Breast epithelium (tissue), 3 donors: ENCODE measurements around the gene TWF2.

ENCODE experiments used
- CTCF ChIP-seq, 3 donors: fragments of 450-650 bp; IDR thresholded peaks; one replicate each; pipeline ENCODE4 v1.5.1; 2016 to 2017; ENCODE audit warnings: antibody characterized with exemption in 3 of 3, mild to moderate bottlenecking in 3 of 3, moderate library complexity in 3 of 3
- POLR2A ChIP-seq: fragments of 450-650 bp; IDR thresholded peaks from one replicate; pipeline ENCODE4 v1.6.1; 2016; ENCODE audit warnings: antibody characterized with exemption, mild to moderate bottlenecking, moderate library complexity

GRCh38 chr3:52272831-52273230, 33.9 kb upstream of the TWF2 start:
- no peak for TF ChIP-seq CTCF (IDR thresholded peaks at IDR 0.05)
- TF ChIP-seq POLR2A, result no peak
